HG02981 (cell line): ENCODE measurements around the gene SFTPA2.
"Not testable (repeated sequence)": the region's sequence is repeated elsewhere in the genome, so short reads cannot be mapped to it uniquely, and the experiment has no call there.

ENCODE experiments used
- ATAC-seq: cut with Tn5 transposase; IDR thresholded peaks from one replicate; pipeline ENCODE4 v1.9.1; 2021; ENCODE audit warnings: mild to moderate bottlenecking, moderate library complexity; ENCODE audit not compliant: unreplicated experiment

SFTPA2 gene

GRCh38 chr10:79561257-79561656, 1.1 kb upstream of the SFTPA2 start:
- no peak for ATAC-seq

- ATAC-seq, result no peak
These were observed 481 bp downstream of the SFTPA2 start for GRCh38 chr10:79559726-79560125.

GRCh38 chr10:79556961-79557360, 3.2 kb downstream of the SFTPA2 start:
- not testable (repeated sequence) for ATAC-seq

- ATAC-seq, result no peak
These were observed 4.6 kb downstream of the SFTPA2 start for GRCh38 chr10:79555354-79556309.

GRCh38 chr10:79552143-79552542, 8.1 kb downstream of the SFTPA2 start:
- no peak for ATAC-seq

- ATAC-seq, result no peak
These were observed 12.2 kb downstream of the SFTPA2 start for GRCh38 chr10:79547973-79548372.

- ATAC-seq, result not testable (repeated sequence)
These were observed 13.1 kb downstream of the SFTPA2 start for GRCh38 chr10:79547128-79547527.

- not testable (repeated sequence) for ATAC-seq
These were observed 15.1 kb downstream of the SFTPA2 start for GRCh38 chr10:79544926-79545659.

- not testable (repeated sequence) for ATAC-seq
These were observed 15.8 kb downstream of the SFTPA2 start for GRCh38 chr10:79544408-79544807.

- ATAC-seq, result no peak
These were observed 17.6 kb downstream of the SFTPA2 start for GRCh38 chr10:79542626-79543025.

GRCh38 chr10:79540930-79541329, 19.3 kb downstream of the SFTPA2 start:
- peak; percentile 90 for ATAC-seq

GRCh38 chr10:79538311-79538710, 21.9 kb downstream of the SFTPA2 start:
- not testable (repeated sequence) for ATAC-seq

- ATAC-seq, result not testable (repeated sequence)
These were observed 26.4 kb downstream of the SFTPA2 start for GRCh38 chr10:79533903-79534175.

- not testable (repeated sequence) for ATAC-seq
These were observed 26.9 kb downstream of the SFTPA2 start for GRCh38 chr10:79533142-79533902.

GRCh38 chr10:79528261-79528660, 31.9 kb downstream of the SFTPA2 start:
- not testable (repeated sequence) for ATAC-seq

GRCh38 chr10:79525049-79525710, 35.0 kb downstream of the SFTPA2 start:
- ATAC-seq, result peak; percentile 98

- not testable (repeated sequence) for ATAC-seq
These were observed 36.9 kb downstream of the SFTPA2 start for GRCh38 chr10:79523157-79523853.

- not testable (repeated sequence) for ATAC-seq
These were observed 37.7 kb downstream of the SFTPA2 start for GRCh38 chr10:79522464-79522863.

GRCh38 chr10:79521751-79522150, 38.5 kb downstream of the SFTPA2 start:
- not testable (repeated sequence) for ATAC-seq

- not testable (repeated sequence) for ATAC-seq
These were observed 42.6 kb downstream of the SFTPA2 start for GRCh38 chr10:79517567-79517966.
